SK-N-SH treated with all-trans-retinoic acid at 6 μM for 48 hours (cell line): ENCODE results near the gene PARP6.

Experiments
- BACH2 ChIP-seq: fragments of 250-450 bp; sonication (Bioruptor Pico); IDR thresholded peaks from 2 replicates; pipeline ENCODE4 v1.9.0; 2021; ENCODE audit warnings: mild to moderate bottlenecking, borderline replicate concordance
- PATZ1 ChIP-seq: fragments of 250-450 bp; sonication (Bioruptor Pico); IDR thresholded peaks from 2 replicates; pipeline ENCODE4 v1.8.0; 2020; ENCODE audit warnings: mild to moderate bottlenecking, moderate library complexity, borderline replicate concordance

- no peak for TF ChIP-seq BACH2
- TF ChIP-seq PATZ1 (CRISPR knock-in tag), result no peak
These were observed 30.6 kb upstream of the PARP6 start for GRCh38 chr15:72302955-72303354.
